CD4-positive, alpha-beta T cell treated with Interleukin-17A for 4 hours (primary cell): ENCODE results near the gene CDK5RAP1.
A peak's percentile ranks its signal among the peaks of the same experiment; 100 is the strongest.
"Not testable (repeated sequence)": the region's sequence is repeated elsewhere in the genome, so short reads cannot be mapped to it uniquely, and the experiment has no call there.

ENCODE experiments used
- DNase-seq: peaks from one replicate; pipeline ENCODE4 v3.0.0-alpha.2; 2020; ENCODE audit warnings: mixed read lengths

The CDK5RAP1 gene

DNA sequence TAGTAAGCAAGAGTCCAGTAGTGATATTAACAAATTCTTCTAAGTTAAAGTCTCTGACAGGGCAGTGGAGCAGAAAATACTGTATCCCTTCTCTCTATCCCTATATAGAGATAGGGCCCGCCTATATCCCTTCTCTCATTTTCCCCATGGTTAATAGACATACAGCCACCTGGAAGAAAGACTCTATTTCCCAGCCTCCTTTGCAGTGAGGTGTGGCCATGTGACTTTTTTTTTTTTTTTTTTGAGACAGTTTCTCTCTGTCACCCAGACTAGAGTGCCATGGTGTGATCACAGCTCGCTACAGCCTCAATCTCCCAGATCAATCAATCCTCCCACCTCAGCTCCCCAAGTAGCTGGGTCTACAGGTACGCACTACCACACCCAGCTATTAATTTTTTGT, 16.7 kb upstream of the CDK5RAP1 start:
- no peak for DNase-seq

DNA sequence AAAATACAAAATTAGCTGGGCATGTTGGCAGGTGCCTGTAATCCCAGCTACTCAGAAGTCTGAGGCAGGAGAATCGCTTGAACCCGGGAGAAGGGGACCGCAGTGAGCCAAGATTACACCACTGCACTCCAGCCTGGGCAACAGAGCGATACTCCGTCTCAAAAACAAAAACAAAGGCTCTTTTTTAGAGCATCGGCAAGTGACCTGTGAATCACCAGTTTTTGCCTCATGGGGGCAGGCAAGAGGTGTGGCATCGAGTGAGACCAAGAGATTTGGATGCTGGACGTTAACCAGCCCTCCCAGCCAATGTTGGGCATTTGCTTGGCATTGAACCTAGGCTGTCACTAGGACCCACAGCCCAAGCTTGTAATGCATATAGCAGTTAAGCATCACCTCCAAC, 14.6 kb upstream of the CDK5RAP1 start:
- DNase-seq, result peak; percentile 26

DNA sequence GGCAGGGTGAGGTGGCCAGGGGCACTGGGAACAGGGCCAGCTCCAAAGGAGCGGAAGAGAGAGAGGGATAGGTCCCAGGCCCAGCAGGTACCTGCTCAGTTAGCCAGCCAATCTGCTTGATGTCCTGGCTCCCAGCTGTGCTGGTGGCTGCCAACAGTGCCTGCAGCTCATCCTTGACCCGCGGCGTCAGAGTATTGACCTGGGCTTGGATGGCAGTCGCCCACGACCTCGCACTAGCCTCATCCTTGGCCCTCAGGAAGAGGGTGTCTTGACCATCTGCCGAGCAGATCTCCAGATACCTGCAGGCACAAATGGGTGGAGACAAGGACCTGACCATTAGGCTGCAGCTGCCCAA, 11.1 kb upstream of the CDK5RAP1 start:
- no peak for DNase-seq

DNA sequence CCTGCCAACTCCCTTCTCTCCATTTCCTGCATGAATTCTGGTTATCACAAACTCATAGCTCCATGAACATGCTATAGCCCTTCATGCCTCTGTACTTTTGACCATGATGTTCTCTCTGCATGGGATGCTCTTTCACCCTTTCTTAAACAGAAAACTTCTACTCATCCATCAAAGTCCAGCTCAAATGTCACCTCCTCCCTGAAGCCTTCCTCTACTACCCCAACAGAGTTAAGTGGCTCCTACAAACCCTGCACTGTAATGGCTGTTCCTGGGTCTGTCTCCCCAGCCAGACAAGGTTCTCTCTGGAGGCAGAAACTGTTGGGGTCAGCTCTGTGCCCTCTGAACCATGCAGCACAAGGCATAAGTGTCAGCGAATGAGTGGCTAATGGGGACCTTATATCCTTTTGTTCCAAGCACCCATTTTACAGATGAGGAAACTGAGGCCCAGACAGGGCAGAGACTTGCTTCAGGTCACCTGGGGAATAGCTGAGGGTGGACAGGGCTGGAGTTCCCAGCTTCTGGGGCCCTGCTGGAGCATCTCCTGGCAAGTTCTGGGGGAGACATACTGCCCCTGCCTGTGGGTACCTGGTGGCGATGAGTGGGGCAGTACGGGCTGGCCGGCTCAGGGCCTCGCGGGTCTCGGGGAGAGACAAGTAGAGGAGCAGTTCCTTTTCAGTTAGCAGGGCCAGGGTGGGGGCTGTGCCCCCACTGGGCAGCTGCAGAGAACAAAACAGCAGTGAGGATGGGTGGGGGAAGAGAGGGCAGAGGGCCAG, 10.6 kb upstream of the CDK5RAP1 start:
- no peak for DNase-seq

DNA sequence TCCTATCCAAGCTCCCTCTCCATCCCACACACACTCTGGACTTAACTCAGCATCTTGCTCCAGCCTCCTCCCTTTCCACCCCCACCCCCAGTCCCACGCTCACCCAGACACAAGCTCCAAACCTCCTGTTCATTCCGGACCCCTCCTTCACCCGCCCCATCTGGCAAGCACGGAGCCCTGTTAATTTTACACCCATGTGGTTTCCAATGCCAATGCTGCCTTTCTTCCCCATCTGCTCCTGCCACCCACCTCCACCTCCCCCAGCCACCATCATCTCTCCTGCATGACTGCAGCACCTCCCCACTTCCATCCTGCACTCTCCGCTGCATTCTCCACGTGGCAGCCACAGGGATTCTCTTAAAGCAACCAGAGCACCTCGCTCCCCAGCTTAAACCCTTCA, 9.9 kb upstream of the CDK5RAP1 start:
- DNase-seq, result no peak

DNA sequence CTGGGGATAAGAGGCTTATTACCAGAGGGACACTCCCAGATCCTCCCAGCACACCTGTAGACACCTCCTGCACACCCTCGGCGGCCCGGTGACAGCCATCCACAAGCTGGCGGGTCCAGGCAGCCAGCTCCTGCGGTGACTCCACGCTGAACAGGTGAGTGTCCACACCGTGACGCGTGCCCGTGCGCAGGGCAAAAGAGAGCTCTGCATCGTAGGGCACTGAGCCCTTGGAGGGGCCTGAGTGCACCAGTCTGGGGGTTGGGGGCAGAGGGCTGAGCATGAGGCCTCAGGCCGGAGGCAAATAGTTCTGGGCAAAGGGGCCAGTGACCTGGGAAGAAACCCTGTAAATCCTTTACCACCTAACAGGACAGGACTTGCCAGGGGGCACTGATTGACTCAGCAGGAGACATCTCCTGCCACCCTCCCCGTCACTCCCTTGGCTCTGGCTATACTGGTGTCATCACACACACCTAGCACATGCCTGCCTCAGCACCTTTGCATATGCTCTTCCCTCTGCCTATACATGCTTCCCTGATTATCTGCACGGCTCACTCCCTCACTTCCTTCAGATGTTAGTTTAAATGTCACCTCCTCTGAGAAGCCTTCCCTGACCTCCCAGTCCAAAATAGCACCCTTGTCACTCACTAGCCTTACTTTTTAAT, 8.9 kb upstream of the CDK5RAP1 start:
- no peak for DNase-seq

DNA sequence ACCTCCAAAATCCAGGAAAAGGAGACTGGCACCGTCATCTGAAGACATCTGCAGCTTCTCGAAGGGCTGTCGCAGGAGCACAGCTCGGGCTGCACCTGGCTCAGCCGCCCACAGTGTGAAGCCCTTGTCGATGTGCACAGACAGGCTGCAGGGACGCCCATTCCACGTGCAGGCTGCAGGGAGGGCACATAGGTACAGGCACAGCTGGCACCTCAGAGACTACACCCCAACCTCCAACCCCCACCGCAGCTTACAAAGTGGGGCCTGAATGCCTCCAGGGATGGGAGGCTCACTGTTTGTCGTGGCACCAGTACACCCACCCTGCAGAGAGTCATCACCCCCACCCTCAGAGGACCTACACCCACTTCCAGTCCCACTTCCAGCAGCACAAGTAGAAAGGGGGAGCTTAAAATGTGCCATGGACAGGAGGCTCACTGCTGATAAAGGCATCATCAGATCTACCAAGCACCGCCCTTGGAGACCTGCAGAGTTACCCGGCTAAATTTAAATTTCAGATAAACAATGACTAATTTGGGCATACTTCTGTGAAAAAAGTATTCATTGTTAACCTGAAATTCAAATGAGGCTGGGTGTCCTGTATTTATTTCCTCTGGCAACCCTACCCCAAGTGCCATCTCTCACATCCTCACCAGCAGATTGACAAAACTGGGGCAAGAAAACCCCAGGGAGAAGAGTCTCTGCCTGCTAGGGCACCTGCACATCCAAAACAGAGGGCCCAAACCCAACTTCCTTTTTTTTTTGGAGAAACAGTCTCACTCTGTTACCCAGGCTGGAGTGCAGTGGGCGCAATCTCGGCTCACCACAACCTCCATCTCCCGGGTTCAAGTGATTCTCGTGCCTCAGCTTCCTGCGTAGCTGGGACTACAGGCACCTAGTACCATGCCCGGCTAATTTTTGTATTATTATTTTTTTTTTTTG, 7.7 kb upstream of the CDK5RAP1 start:
- DNase-seq, result no peak

DNA sequence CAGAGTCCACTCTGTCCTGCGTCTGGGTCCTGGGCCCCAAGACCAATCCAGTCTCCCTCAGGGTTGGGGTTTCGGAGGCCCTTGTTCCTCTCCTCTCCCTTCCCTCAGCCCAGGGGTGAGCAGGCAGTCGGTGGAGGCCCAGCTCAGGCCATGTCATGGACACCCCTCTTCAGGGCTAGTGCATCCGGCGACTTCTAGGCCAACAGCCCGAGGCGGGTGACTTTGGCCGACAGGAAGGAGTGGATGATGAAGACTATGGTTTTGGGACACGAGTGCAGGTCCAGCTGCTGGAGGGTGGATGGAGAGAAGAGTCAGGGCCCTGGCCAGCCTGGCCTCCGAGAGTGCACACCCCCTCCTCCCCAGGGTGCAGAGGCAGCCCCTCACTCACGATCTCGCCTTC, 7.0 kb upstream of the CDK5RAP1 start:
- no peak for DNase-seq

DNA sequence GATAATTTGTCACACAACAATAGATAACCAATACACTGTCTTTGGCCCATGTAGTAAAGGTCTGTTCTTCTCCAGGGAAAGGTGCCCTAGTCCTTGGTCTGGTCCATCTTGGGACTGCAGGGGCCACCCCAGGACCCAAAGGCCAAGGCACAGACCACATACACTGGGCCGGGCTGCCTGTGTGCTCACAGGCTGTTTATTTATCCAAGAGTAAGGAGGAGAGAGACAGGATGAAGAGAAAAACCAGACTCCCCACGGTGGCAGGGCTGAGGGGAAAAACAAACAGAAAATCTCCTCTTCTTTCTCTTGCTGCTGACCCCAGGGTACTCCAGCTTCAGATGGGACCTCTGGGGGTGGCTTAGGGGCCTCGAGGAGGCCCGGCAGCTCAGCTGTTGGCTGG, 6.5 kb upstream of the CDK5RAP1 start:
- DNase-seq, result no peak

DNA sequence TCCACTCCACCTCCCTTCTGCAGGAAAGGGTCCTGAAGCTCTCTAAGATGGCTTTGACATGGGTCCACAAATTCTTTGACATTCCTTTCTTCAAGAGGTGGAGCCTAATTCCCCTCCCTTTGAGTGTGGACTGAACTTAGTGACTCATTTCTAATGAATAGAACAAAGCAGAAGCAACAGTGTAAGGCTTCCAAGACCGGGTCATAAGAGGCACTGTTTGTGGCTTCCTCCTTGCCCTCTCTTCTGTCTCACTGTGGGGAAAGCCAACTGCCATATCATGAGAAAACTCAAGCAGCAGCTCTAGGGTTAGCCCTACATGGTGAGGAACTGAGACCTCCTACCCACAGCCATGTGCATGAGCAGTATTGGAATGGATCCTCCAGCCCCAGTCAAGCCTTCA, 5.9 kb upstream of the CDK5RAP1 start:
- no peak for DNase-seq

DNA sequence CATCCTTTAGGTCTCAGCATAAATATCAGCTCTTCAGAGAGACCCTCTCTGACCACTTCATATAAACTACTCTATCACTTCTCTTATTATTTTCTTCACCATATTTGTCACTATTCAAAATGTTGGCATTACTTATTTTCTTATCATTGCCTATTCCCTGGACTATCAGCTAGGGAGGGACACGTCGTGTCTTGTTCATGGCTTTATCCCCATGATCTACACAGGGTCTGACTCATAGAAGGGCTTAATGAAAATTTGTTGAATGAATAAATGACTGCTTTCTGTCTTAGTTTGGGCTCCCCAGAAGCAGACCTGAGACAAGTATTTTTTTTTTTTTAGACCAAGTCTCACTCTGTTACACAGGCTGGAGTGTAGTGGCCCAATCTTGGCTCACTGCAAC, 3.0 kb upstream of the CDK5RAP1 start:
- no peak for DNase-seq

DNA sequence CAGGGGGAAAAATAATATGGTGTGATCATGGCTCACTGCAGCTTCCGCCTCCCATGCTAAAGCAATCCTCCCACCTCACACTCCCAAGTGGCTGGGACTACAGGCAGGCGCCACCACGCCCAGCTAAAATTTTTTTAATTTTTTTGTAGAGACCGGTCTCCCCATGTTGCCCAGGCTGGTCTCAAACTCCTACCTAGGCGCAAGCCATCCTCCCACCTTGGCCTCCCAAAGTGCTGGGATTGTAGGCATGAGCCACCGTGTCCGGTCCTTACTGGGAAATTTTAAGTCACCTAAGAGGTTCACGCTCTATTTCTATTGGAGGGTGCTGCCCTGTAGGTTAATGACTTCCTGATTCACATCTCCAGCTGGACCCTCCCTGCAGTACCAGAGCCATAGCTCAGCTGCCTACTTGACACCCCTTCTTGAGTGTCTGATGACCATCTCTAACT, 626 bp upstream of the CDK5RAP1 start:
- peak; percentile 16 for DNase-seq

DNA sequence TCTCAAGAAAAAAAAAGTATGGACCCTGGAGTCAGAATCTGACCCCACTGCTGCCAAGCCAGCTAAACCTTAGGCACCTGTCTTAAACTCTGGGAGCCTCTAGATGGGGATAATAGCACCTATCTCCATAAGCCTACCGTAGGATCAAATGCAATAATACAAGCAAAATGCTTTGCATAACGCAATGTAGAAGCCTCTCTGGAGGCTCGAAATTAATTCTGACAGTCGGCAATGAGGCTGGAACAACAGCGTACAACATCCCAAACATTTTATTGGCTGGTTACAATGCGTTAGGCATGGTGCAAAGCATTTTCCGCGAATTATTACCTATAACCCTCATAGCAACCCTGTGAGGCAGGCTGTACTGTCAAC, 521 bp downstream of the CDK5RAP1 start:
- DNase-seq, result no peak

DNA sequence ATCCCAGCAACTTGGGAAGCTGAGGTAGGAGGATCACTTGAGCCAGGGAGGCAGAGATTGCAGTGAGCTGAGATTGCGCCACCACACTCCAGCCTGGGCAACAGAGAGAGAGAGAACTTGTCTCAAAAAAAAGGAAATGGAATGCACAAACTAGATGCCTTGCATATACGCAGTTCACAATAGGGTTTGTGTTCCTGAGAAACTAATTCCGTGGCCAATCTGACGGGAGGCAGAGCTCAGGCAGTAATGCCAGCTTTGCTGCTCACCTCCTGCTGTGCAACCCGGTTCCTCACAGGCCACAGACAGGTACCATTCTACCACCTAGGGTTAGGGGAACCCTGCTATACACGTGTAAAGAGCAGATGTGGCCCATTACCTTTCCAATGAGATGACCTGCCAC, 1.4 kb downstream of the CDK5RAP1 start:
- DNase-seq, result no peak

DNA sequence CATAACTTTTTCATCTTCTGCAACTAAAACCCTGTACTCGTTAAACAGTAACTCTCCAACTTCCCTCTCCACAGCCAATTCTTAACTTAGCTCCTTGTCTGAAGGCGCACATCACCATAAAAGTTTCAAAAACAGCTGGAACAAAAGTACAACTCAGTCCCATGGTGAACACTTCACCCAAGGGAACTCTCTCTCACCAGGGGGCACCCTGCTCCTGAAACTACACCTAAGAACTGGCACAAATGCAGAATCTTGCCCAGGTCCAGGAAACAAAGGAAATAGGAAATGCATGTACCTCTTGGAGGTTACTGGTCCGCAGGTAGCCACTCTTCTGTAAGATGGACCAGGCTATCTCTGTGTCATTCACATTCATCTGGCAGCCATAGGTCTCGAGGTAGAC, 6.6 kb downstream of the CDK5RAP1 start:
- DNase-seq, result no peak

DNA sequence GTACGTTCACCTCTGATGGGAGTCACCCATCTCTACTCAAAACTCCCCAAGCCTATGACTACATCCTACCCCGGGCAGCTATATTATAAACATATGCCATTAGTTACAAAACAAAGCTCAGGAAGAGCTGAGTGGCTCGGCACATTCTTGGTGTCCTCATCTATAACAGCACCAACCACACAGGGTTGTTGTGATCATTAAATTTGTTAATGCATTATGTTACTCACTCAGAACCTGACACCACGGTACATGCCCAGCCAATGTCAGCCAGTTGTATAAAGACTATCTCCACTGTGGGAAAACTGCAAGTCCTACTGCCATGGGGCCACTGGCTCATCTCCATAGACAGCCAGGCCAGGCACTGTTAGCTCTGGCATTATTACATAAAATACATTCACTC, 7.7 kb downstream of the CDK5RAP1 start:
- DNase-seq, result no peak

DNA sequence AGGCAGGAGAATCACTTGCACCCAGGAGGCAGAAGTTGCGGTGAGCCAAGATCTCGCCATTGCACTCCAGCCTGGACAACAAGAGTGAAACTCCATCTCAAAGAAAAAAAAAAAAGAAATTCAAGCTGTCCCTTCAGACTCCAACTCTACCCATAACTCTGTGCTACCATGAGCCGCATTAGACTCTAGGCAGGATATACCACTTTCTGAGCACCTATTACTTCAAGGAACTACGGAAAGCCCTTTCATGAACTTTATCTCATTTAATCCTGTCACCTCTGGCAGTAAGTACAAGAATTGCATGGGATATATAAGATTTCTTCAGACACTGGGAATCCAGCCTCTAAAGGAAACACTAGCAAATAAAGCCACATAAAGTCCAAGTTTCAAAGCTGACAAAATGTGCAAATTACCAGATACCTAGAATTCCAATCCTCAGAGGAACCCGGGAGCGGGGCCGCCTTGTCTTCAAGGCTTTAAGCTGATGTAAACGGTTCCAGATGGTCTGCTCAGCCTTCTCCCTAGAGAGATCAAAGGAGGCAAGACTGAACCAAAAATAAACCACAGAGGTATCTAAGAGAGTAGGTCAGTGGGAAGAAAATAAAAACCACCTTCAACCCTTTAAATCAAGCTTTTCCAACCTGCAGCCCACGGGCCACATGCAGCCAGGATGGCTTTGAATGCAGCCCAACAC, 9.4 kb downstream of the CDK5RAP1 start:
- DNase-seq, result no peak

DNA sequence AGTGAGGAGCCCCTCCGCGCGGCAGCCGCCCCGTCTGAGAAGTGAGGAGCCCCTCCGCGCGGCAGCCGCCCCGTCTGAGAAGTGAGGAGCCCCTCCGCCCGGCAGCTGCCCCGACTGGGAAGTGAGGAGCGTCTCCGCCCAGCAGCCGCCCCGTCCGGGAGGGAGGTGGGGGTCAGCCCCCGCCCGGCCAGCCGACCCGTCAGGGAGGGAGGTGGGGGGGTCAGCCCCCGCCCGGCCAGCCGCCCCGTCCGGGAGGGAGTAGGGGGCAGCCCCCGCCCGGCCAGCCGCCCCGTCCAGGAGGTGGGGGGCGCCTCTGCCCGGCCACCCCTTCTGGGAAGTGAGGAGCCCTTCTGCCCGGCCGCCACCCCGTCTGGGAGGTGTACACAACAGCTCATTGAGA, 12.0 kb downstream of the CDK5RAP1 start:
- DNase-seq, result not testable (repeated sequence)

DNA sequence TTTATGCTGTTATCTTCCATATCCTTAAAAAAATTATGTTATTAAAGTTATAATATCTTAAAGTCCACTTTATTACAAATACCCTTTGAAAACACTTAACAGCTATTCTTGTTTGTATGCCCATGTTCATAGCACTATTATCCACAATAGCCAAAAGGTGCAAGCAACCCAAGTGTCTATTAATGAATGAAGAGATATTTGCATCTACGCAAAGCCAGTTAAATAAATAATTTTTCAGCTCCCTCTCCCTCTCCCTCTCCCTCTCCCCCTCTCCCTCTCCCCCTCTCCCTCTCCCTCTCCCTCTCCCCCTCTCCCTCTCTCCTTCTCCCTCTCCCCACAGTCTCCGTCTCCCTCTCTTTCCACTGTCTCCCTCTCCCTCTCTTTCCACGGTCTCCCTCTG, 13.1 kb downstream of the CDK5RAP1 start:
- no peak for DNase-seq

DNA sequence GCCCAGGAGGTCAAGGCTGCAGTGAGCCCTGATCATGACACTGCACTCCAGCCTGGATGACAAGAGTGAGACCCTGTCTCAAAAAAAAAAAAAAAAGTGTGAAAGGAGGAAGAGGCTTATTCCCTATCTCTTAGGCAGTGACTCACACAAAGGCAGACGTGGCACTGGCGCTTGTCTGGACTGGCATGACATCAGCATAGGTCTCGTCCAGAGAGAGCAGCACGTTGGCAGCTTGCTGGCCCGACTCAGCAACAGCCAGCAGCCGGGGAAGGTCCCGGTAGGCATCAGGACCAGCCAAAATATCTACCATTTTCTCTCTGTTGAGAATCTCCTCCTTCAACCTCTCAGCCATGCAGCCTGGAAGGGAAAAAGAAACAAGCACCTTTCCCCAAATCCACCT, 14.1 kb downstream of the CDK5RAP1 start:
- DNase-seq, result peak; percentile 21

DNA sequence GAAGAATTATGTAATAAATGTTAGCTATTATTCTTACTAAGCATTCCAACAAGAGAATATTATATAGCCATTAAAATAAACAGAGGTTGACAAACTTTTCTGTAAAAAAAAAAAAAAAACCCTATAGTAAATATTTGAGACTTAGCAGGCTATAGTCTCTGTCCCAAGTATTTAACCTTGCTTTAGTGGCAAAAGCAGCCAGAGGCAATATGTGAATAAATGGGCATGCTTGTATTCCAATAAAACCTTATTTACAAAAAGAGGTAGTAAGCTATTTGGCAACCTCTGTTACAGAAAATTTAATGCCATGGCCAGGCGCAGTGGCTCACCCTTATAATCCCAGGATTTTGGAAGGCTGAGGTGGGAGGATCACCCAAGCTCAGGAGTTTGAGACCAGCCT, 14.6 kb downstream of the CDK5RAP1 start:
- no peak for DNase-seq

DNA sequence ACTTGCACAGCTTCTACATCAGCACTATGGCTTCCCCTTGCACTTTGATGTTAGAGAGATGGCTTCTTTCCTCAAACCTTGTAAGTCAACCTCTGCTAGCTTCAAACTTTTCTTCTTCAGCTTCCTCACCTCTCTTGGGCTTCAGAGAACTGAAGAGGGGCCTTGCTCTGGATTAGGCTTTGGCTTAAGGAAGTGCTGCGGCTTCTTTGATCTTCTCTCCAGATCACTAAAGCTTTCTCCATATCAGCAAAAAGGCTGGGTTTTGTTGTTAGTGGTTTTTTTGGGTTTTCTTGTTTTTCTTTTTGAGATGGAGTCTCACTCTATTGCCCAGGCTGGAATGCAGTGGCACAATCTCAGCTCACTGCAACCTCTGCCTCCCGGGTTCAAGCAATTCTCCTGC, 24.0 kb downstream of the CDK5RAP1 start:
- peak; percentile 13 for DNase-seq
